Mesenchymal stem cell (in vitro differentiated cells and primary cell): Measurements from ENCODE around the gene FOXF2.
"Not testable (repeated sequence)": the region's sequence is repeated elsewhere in the genome, so short reads cannot be mapped to it uniquely, and the experiment has no call there.

ENCODE experiments used
- DNase-seq: peaks from one replicate; pipeline ENCODE4 v3.0.0-alpha.2; 2013
- H2AFZ ChIP-seq: one replicate; pipeline ENCODE4 v1.6.1; 2013; ENCODE audit warnings: low read depth, mild to moderate bottlenecking, control low read depth, inconsistent platforms, low read length, moderate library complexity
- H2AK5ac ChIP-seq: 2 replicates; pipeline ENCODE4 v1.6.1; 2013; ENCODE audit warnings: low read length, moderate library complexity, mild to moderate bottlenecking, inconsistent platforms; ENCODE audit not compliant: severe bottlenecking
- H2BK120ac ChIP-seq: one replicate; pipeline ENCODE4 v1.6.1; 2013; ENCODE audit warnings: low read depth, mild to moderate bottlenecking, inconsistent platforms, low read length, moderate library complexity
- H2BK12ac ChIP-seq, 2 experiments: one replicate each; pipeline ENCODE4 v1.6.1; 2013; ENCODE audit warnings: inconsistent platforms in 2 of 2, low read length in 2 of 2, mild to moderate bottlenecking in 2 of 2, moderate library complexity in 2 of 2, control low read depth in 1 of 2
- H2BK15ac ChIP-seq: one replicate; pipeline ENCODE4 v1.6.1; 2013; ENCODE audit warnings: mild to moderate bottlenecking, low read depth, inconsistent platforms; ENCODE audit not compliant: poor library complexity, severe bottlenecking
- H2BK5ac ChIP-seq: 2 replicates; pipeline ENCODE4 v1.6.1; 2013; ENCODE audit warnings: low read depth, mild to moderate bottlenecking, low read length, control low read depth, inconsistent platforms; ENCODE audit not compliant: poor library complexity, severe bottlenecking
- H3K14ac ChIP-seq, 2 experiments: one replicate each; pipeline ENCODE4 v1.6.1; 2013; ENCODE audit warnings: inconsistent platforms in 2 of 2, low read length in 2 of 2, control low read depth in 1 of 2, mild to moderate bottlenecking in 1 of 2, moderate library complexity in 1 of 2
- H3K18ac ChIP-seq, 2 experiments: one replicate each; pipeline ENCODE4 v1.6.1; 2013; ENCODE audit warnings: inconsistent platforms in 2 of 2, low read length in 2 of 2, control low read depth in 1 of 2, low read depth in 1 of 2, mild to moderate bottlenecking in 1 of 2
- H3K23ac ChIP-seq, 2 experiments: one replicate each; pipeline ENCODE4 v1.6.1; 2013; ENCODE audit warnings: inconsistent platforms in 2 of 2, low read length in 2 of 2, mild to moderate bottlenecking in 2 of 2, moderate library complexity in 2 of 2, control low read depth in 1 of 2
- H3K27ac ChIP-seq: 2 replicates; pipeline ENCODE4 v1.5.1; 2013; ENCODE audit warnings: mild to moderate bottlenecking, moderate library complexity, low read length, control low read depth, inconsistent platforms; ENCODE audit not compliant: poor library complexity, severe bottlenecking
- H3K27me3 ChIP-seq, 2 experiments: 2 replicates each; pipeline versions ENCODE4 v1.6.1 to v1.7.0; 2013; ENCODE audit warnings: low read length in 2 of 2, mild to moderate bottlenecking in 2 of 2, moderate library complexity in 2 of 2, control low read depth in 1 of 2, inconsistent platforms in 1 of 2; ENCODE audit not compliant: control insufficient read depth in 1 of 2, insufficient read depth in 1 of 2
- H3K36me3 ChIP-seq, 2 experiments: 2 replicates each; pipeline versions ENCODE4 v1.6.1 to v1.7.0; 2013; ENCODE audit warnings: low read length in 2 of 2, control low read depth in 1 of 2, inconsistent platforms in 1 of 2, low read depth in 1 of 2, mild to moderate bottlenecking in 1 of 2; ENCODE audit not compliant: insufficient read depth in 2 of 2, control insufficient read depth in 1 of 2
- H3K4ac ChIP-seq, 2 experiments: one replicate each; pipeline ENCODE4 v1.6.1; 2013; ENCODE audit warnings: inconsistent platforms in 2 of 2, low read length in 2 of 2, mild to moderate bottlenecking in 2 of 2, moderate library complexity in 2 of 2, control low read depth in 1 of 2, low read depth in 1 of 2
- H3K4me1 ChIP-seq: 2 replicates; pipeline ENCODE4 v1.6.1; 2013; ENCODE audit warnings: low read depth, low read length, control low read depth; ENCODE audit not compliant: control insufficient read depth, insufficient read depth
- H3K4me2 ChIP-seq: 2 replicates; pipeline ENCODE4 v1.6.1; 2013; ENCODE audit warnings: low read length, mild to moderate bottlenecking, inconsistent platforms; ENCODE audit not compliant: poor library complexity, severe bottlenecking
- H3K4me3 ChIP-seq, 2 experiments: 2 replicates each; pipeline versions ENCODE4 v1.5.1 to v1.7.0; 2013; ENCODE audit warnings: low read length in 2 of 2, mild to moderate bottlenecking in 2 of 2, control low read depth in 1 of 2, low read depth in 1 of 2; ENCODE audit not compliant: insufficient read depth in 1 of 2
- H3K79me1 ChIP-seq: replicated peaks from 2 replicates; pipeline ENCODE4 v1.6.1; 2013; ENCODE audit warnings: mild to moderate bottlenecking, control low read depth, low read length, inconsistent platforms; ENCODE audit not compliant: poor library complexity, severe bottlenecking
- H3K9ac ChIP-seq: 2 replicates; pipeline ENCODE4 v1.7.0; 2013; ENCODE audit warnings: mild to moderate bottlenecking, low read length, moderate library complexity
- H3K9me3 ChIP-seq: 2 replicates; pipeline ENCODE4 v1.7.0; 2013; ENCODE audit warnings: mild to moderate bottlenecking, low read length; ENCODE audit not compliant: control insufficient read depth
- H4K8ac ChIP-seq: one replicate; pipeline ENCODE4 v1.6.1; 2013; ENCODE audit warnings: inconsistent platforms, mild to moderate bottlenecking, low read length, moderate library complexity
- H4K91ac ChIP-seq: one replicate; pipeline ENCODE4 v1.6.1; 2013; ENCODE audit warnings: mild to moderate bottlenecking, low read length, inconsistent platforms
- WGBS: methylation state at CpG from one replicate; pipeline ENCODE4 v1.1.7; 2013; ENCODE audit warnings: mixed read lengths; 5-methylcytosine and 5-hydroxymethylcytosine counted together

Gene FOXF2

DNA sequence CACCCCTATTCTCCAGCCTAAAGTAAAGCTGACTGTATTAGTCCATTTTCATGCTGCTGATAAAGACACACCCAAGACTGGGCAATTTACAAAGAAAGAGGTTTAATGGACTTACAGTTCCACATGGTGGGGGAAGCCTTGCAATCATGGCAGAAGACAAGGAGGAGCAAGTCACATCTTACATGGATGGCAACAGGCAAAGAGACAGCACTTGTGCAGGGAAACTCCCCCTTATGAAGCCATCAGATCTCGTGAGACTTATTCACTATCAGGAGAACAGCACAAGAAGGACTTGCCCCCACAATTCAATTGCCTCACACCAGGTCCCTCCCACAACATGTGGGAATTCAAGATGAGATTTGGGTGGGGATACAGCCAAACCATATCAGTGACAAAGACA, 19.7 kb upstream of the FOXF2 start:
- DNase-seq, H3K14ac ChIP-seq: not testable (repeated sequence)

DNA sequence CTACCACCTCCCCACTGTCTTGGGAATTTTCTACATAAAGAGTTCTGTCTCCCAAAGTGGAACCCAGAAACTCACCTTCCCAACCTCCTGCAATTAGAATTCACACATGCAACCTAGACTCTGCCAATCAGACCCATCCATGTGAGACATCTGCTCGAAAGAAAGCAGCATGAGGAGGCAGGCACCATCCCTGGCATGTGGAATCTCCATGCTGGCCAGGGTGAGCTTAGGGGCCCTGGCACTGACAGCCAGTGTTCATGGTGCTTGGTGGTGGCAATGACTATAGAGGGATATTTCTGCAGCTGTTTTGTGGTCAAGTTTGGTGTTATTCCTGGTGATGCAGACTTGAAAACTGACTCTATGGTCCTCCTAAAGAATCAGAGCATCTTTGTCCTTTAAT, 17.4 kb upstream of the FOXF2 start:
- Histone ChIP-seq H3K4me1 (no peaks in the 10 kb centered on the region), H3K4me2 (no peak overlapping the region), H3K27ac (no peak overlapping the region), H4K91ac (no peak overlapping the region), H3K9ac (no peak overlapping the region), H2BK5ac (no peak overlapping the region), H3K4ac (no peak overlapping the region), H3K9me3 (peaks cover 42% of the 10 kb centered on the region), H2BK15ac (no peak overlapping the region), H3K18ac (no peak overlapping the region), H3K14ac (no peak overlapping the region), H2AK5ac (no peak overlapping the region), H4K8ac (no peak overlapping the region), H2BK12ac (no peak overlapping the region), H3K27me3 (peaks cover 25 to 59% of the 10 kb centered on the region in 2 experiments), H2AFZ (no peak overlapping the region), H3K23ac (no peak overlapping the region), H3K79me1 (no peaks in the 10 kb centered on the region), H3K36me3 (no peaks in the 10 kb centered on the region), H3K4me3 (no peak overlapping the region), H2BK120ac (no peak overlapping the region)
- WGBS = 64% methylated on average over 1 of the region's 1 CpG
- no peak for DNase-seq

More for the DNA sequence above, 19.7 kb upstream of the FOXF2 start:
- H3K27me3 ChIP-seq = peaks cover 8 to 46% of the 10 kb centered on the region in 2 experiments
- not testable (repeated sequence) for H2AFZ ChIP-seq, H2BK120ac ChIP-seq, H3K23ac ChIP-seq, H2BK12ac ChIP-seq, H3K36me3 ChIP-seq, H2BK5ac ChIP-seq, H3K4me2 ChIP-seq, H4K8ac ChIP-seq, H3K79me1 ChIP-seq, H3K9ac ChIP-seq, H3K18ac ChIP-seq, H4K91ac ChIP-seq, H3K4me1 ChIP-seq, H3K4ac ChIP-seq, H3K27ac ChIP-seq, H3K4me3 ChIP-seq, H2AK5ac ChIP-seq, H2BK15ac ChIP-seq
- peaks cover 42% of the 10 kb centered on the region for H3K9me3 ChIP-seq
- WGBS = 44% methylated on average over 1 of the region's 1 CpG

DNA sequence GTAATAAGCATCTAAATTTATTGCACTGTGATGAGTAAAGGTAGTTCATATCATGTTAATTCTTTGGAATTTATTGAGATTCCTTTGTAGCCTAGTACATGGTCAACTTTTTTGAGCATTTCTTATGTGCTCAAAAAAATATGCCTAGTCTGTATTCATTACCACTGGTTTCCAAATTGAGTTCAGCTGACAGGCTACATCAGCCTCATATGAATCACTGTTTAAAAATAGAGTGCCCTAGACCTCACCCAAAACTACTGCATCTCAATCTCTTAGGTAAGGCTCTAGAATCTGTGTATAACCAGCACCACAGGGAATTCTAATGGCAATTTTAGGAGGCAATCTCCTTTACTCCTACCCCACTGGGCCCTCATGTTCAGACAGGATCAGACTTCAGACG, 16.7 kb upstream of the FOXF2 start:
- Histone ChIP-seq H3K4me1 (no peaks in the 10 kb centered on the region), H3K4me2 (no peak overlapping the region), H2BK5ac (no peak overlapping the region), H2AK5ac (no peak overlapping the region), H4K8ac (no peak overlapping the region), H3K9ac (no peak overlapping the region), H3K27me3 (peaks cover 32 to 66% of the 10 kb centered on the region in 2 experiments), H3K18ac (no peak overlapping the region), H3K79me1 (no peaks in the 10 kb centered on the region), H3K14ac (no peak overlapping the region), H3K23ac (no peak overlapping the region), H2BK15ac (no peak overlapping the region), H3K36me3 (no peaks in the 10 kb centered on the region), H2AFZ (no peak overlapping the region), H4K91ac (no peak overlapping the region), H3K4me3 (no peak overlapping the region), H3K9me3 (peaks cover 42% of the 10 kb centered on the region), H2BK12ac (no peak overlapping the region), H2BK120ac (no peak overlapping the region), H3K4ac (no peak overlapping the region), H3K27ac (no peak overlapping the region)
- 61% methylated on average over 1 of the region's 1 CpG for WGBS
- DNase-seq = no peak

DNA sequence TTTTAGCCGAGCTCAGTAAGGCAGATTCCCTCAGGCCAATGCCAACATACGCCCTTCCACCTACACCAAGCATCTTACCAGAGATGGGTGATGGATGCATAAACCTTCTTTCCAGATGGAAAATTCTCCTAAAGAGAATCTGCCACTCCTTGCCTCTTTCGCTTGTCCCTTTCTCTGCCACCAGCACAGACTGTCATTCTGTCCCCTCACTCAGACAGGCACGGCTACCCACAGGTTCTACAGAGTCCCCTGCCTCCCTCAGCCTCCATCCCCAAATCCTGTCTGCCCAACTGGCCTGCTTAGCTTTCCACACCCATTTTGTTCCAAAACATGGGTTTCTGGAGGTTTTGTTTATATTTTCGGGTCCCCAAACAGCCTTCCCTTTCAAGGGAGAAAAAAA, 12.7 kb upstream of the FOXF2 start:
- H2BK5ac ChIP-seq = no peak overlapping the region
- peaks cover 16% of the 10 kb centered on the region for H3K4me1 ChIP-seq
- H2AK5ac ChIP-seq = no peak overlapping the region
- no peak overlapping the region for H2BK15ac ChIP-seq
- H3K4ac ChIP-seq = no peak overlapping the region
- H3K9ac ChIP-seq = no peak overlapping the region
- no peak overlapping the region for H2BK12ac ChIP-seq
- H3K4me3 ChIP-seq = no peak overlapping the region
- no peak overlapping the region for H3K23ac ChIP-seq
- no peak overlapping the region for H3K27ac ChIP-seq
- no peak overlapping the region for H4K91ac ChIP-seq
- H2AFZ ChIP-seq = no peak overlapping the region
- no peak overlapping the region for H3K4me2 ChIP-seq
- no peak for DNase-seq
- peaks cover 70 to 84% of the 10 kb centered on the region in 2 experiments for H3K27me3 ChIP-seq
- no peaks in the 10 kb centered on the region for H3K79me1 ChIP-seq
- WGBS = 70% methylated on average over 5 of the region's 5 CpGs
- no peak overlapping the region for H3K18ac ChIP-seq
- no peak overlapping the region for H3K14ac ChIP-seq
- peaks cover 24% of the 10 kb centered on the region for H3K9me3 ChIP-seq
- no peak overlapping the region for H2BK120ac ChIP-seq
- no peak overlapping the region for H4K8ac ChIP-seq
- no peaks in the 10 kb centered on the region for H3K36me3 ChIP-seq
